ENCODE results near the gene CDH23.

CDH23 gene

DNA sequence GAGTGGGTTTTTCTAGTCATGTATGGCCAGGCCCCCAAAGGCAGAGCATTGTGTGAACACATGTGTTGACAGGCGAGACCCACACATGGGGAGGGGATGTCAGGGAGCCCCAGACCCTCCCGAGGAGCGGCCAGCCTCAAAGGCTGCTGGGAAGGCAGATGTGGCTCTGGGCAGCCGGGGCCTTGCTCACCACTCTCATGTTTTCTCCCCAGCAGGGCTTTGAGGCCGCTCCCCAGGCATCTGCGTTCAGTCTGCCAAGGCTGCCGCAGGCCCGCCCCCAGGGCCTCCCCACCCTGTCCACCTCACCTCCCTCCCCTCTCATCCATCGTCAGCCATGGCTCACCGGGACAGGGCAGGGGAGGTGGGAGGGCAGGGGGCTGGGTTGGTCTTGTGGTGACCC lies 393.2 kb downstream of the CDH23 start:
- Histone ChIP-seq H3K4me3 (ENCODE audit: low read length in 2 of 2) (no peak overlapping the region), H3K9me3 (ENCODE audit: control insufficient read depth in 2 of 2, low read length in 2 of 2) (no peaks in the 10 kb centered on the region), H3K27me3 (ENCODE audit: control insufficient read depth in 2 of 2, insufficient read depth in 2 of 2, low read length in 2 of 2) (no peaks in the 10 kb centered on the region), H3K27ac (ENCODE audit: low read depth in 2 of 2, low read length in 2 of 2) (no peak overlapping the region), H3K9ac (ENCODE audit: low read depth in 1 of 2, low read length in 2 of 2) (no peak overlapping the region), H3K36me3 (ENCODE audit: control insufficient read depth in 2 of 2, insufficient read depth in 2 of 2, low read length in 2 of 2) (no peaks in the 10 kb centered on the region), H3K4me1 (ENCODE audit: control insufficient read depth in 2 of 2, insufficient read depth in 2 of 2, low read length in 2 of 2) (no peaks in the 10 kb centered on the region)

DNA sequence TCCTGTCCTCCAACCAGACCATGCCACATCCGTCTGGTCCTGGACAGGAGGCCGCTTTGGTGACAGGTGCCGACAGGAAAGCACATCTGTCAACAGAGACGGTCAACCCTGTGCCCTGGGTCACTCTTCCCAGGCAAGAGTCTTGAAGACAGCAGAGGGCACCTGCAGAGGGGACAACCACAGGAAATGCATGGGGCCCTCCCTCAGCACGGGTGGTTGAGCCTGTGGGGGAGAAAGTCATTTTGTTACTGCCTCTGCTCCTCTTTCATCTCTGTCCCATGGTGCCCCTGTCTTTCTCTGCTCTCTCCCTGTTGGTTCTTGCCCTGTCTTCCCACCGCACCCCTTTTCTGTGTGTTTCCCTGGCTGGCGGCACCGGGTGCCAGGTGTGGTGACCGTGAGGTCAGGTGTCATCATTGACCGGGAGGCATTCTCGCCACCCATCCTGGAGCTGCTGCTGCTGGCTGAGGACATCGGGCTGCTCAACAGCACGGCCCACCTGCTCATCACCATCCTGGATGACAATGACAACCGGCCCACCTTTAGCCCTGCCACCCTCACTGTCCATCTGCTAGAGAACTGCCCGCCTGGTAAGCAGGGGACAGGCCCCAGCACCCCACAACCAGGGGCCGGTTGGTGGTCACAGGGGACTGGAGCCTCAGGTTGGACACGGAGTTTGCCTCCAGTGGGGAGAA lies 394.2 kb downstream of the CDH23 start:
- no peak overlapping the region for H3K9ac ChIP-seq (ENCODE audit: low read depth in 1 of 2, low read length in 2 of 2)
- H3K27ac ChIP-seq (ENCODE audit: low read depth in 2 of 2, low read length in 2 of 2), result no peak overlapping the region
- H3K9me3 ChIP-seq (ENCODE audit: control insufficient read depth in 2 of 2, low read length in 2 of 2), result no peaks in the 10 kb centered on the region

GRCh38 chr10:71795248-71795647 lies 398.5 kb downstream of the CDH23 start:
- Histone ChIP-seq H3K27me3 (ENCODE audit: control insufficient read depth in 2 of 2, insufficient read depth in 2 of 2, low read length in 2 of 2) (no peaks in the 10 kb centered on the region), H3K9ac (ENCODE audit: low read depth in 1 of 2, low read length in 2 of 2) (no peak overlapping the region), H3K4me3 (ENCODE audit: low read length in 2 of 2) (no peak overlapping the region), H3K36me3 (ENCODE audit: control insufficient read depth in 2 of 2, insufficient read depth in 2 of 2, low read length in 2 of 2) (no peaks in the 10 kb centered on the region), H3K27ac (ENCODE audit: low read depth in 2 of 2, low read length in 2 of 2) (no peak overlapping the region), H3K9me3 (ENCODE audit: control insufficient read depth in 2 of 2, low read length in 2 of 2) (no peaks in the 10 kb centered on the region), H3K4me1 (ENCODE audit: control insufficient read depth in 2 of 2, insufficient read depth in 2 of 2, low read length in 2 of 2) (peaks cover 0 to 2% of the 10 kb centered on the region in 2 donors)

More for the DNA sequence above, 394.2 kb downstream of the CDH23 start:
- H3K36me3 ChIP-seq (ENCODE audit: control insufficient read depth in 2 of 2, insufficient read depth in 2 of 2, low read length in 2 of 2), result no peaks in the 10 kb centered on the region
- H3K27me3 ChIP-seq (ENCODE audit: control insufficient read depth in 2 of 2, insufficient read depth in 2 of 2, low read length in 2 of 2), result no peaks in the 10 kb centered on the region
- no peak overlapping the region for H3K4me3 ChIP-seq (ENCODE audit: low read length in 2 of 2)
- H3K4me1 ChIP-seq (ENCODE audit: control insufficient read depth in 2 of 2, insufficient read depth in 2 of 2, low read length in 2 of 2), result no peaks in the 10 kb centered on the region

- H3K9ac ChIP-seq (ENCODE audit: low read depth in 1 of 2, low read length in 2 of 2), result no peak overlapping the region
- no peak overlapping the region for H3K27ac ChIP-seq (ENCODE audit: low read depth in 2 of 2, low read length in 2 of 2)
- H3K4me3 ChIP-seq (ENCODE audit: low read length in 2 of 2), result no peak overlapping the region
- no peaks in the 10 kb centered on the region for H3K27me3 ChIP-seq (ENCODE audit: control insufficient read depth in 2 of 2, insufficient read depth in 2 of 2, low read length in 2 of 2)
- H3K36me3 ChIP-seq (ENCODE audit: control insufficient read depth in 2 of 2, insufficient read depth in 2 of 2, low read length in 2 of 2), result no peaks in the 10 kb centered on the region
- no peaks in the 10 kb centered on the region for H3K9me3 ChIP-seq (ENCODE audit: control insufficient read depth in 2 of 2, low read length in 2 of 2)
- H3K4me1 ChIP-seq (ENCODE audit: control insufficient read depth in 2 of 2, insufficient read depth in 2 of 2, low read length in 2 of 2), result peaks cover 0 to 3% of the 10 kb centered on the region in 2 donors
These were observed 400.2 kb downstream of the CDH23 start for GRCh38 chr10:71796749-71797405.

- H3K9ac ChIP-seq (ENCODE audit: low read depth in 1 of 2, low read length in 2 of 2), result no peak overlapping the region
- H3K4me1 ChIP-seq (ENCODE audit: control insufficient read depth in 2 of 2, insufficient read depth in 2 of 2, low read length in 2 of 2), result peaks cover 0 to 3% of the 10 kb centered on the region in 2 donors
- H3K4me3 ChIP-seq (ENCODE audit: low read length in 2 of 2), result no peak overlapping the region
- H3K36me3 ChIP-seq (ENCODE audit: control insufficient read depth in 2 of 2, insufficient read depth in 2 of 2, low read length in 2 of 2), result no peaks in the 10 kb centered on the region
- H3K9me3 ChIP-seq (ENCODE audit: control insufficient read depth in 2 of 2, low read length in 2 of 2), result no peaks in the 10 kb centered on the region
- no peaks in the 10 kb centered on the region for H3K27me3 ChIP-seq (ENCODE audit: control insufficient read depth in 2 of 2, insufficient read depth in 2 of 2, low read length in 2 of 2)
- H3K27ac ChIP-seq (ENCODE audit: low read depth in 2 of 2, low read length in 2 of 2), result no peak overlapping the region
These were observed 401.0 kb downstream of the CDH23 start for GRCh38 chr10:71797533-71798307.

GRCh38 chr10:71798308-71798624 lies 401.5 kb downstream of the CDH23 start:
- H3K4me1 ChIP-seq (ENCODE audit: control insufficient read depth in 2 of 2, insufficient read depth in 2 of 2, low read length in 2 of 2), result peaks cover 0 to 3% of the 10 kb centered on the region in 2 donors
- H3K27me3 ChIP-seq (ENCODE audit: control insufficient read depth in 2 of 2, insufficient read depth in 2 of 2, low read length in 2 of 2), result no peaks in the 10 kb centered on the region
- no peak overlapping the region for H3K27ac ChIP-seq (ENCODE audit: low read depth in 2 of 2, low read length in 2 of 2)
- no peak overlapping the region for H3K4me3 ChIP-seq (ENCODE audit: low read length in 2 of 2)
- no peaks in the 10 kb centered on the region for H3K9me3 ChIP-seq (ENCODE audit: control insufficient read depth in 2 of 2, low read length in 2 of 2)
- no peak overlapping the region for H3K9ac ChIP-seq (ENCODE audit: low read depth in 1 of 2, low read length in 2 of 2)
- no peaks in the 10 kb centered on the region for H3K36me3 ChIP-seq (ENCODE audit: control insufficient read depth in 2 of 2, insufficient read depth in 2 of 2, low read length in 2 of 2)

- Histone ChIP-seq H3K36me3 (ENCODE audit: control insufficient read depth in 2 of 2, insufficient read depth in 2 of 2, low read length in 2 of 2) (no peaks in the 10 kb centered on the region), H3K27me3 (ENCODE audit: control insufficient read depth in 2 of 2, insufficient read depth in 2 of 2, low read length in 2 of 2) (no peaks in the 10 kb centered on the region), H3K27ac (ENCODE audit: low read depth in 2 of 2, low read length in 2 of 2) (no peak overlapping the region), H3K4me1 (ENCODE audit: control insufficient read depth in 2 of 2, insufficient read depth in 2 of 2, low read length in 2 of 2) (peaks cover 0 to 3% of the 10 kb centered on the region in 2 donors), H3K9me3 (ENCODE audit: control insufficient read depth in 2 of 2, low read length in 2 of 2) (no peaks in the 10 kb centered on the region), H3K9ac (ENCODE audit: low read depth in 1 of 2, low read length in 2 of 2) (no peak overlapping the region), H3K4me3 (ENCODE audit: low read length in 2 of 2) (no peak overlapping the region)
These were observed 402.4 kb downstream of the CDH23 start for GRCh38 chr10:71799112-71799511.

DNA sequence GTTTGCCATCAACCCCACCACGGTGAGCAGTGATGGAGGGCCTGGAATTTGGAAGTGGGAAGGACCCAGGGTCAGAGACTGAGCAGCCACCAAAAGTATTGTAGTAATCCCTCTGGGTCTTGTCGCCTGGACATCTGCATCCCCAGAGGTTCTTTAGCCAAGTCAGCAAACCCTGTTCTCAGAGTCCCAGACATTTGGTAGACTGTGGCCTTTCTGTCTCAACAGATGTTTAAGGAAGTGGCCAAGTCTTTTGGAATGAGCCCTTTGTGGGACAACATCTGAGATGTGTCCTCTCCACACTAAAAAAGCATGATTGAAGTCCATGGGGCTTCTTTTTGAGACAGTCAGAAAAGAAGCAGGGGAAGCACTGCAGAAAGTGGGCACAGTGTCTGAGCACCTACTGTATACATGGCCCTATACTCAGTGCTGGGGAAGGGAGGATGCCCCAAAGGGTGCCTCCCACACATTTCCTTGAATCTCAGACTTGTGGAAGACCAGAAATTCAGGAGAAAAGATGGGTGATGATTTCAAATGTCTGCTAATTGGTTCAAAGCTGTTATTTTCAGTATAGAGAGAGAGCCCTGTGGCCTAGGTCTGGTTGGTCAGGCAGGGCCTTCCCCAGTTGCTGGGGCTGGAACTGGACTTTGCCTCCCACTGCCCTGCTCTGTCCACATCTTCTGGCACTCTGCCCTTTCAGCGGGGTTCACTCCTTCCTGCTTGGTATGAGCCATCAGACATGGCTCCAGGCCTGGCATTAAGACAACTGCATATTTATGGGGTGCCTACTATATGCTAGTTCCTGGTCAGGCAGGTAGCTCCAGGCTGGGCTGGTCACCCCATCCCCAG lies 403.1 kb downstream of the CDH23 start:
- peaks cover 0 to 3% of the 10 kb centered on the region in 2 donors for H3K4me1 ChIP-seq (ENCODE audit: control insufficient read depth in 2 of 2, insufficient read depth in 2 of 2, low read length in 2 of 2)
- H3K9ac ChIP-seq (ENCODE audit: low read depth in 1 of 2, low read length in 2 of 2), result no peak overlapping the region
- no peak overlapping the region for H3K4me3 ChIP-seq (ENCODE audit: low read length in 2 of 2)
- H3K36me3 ChIP-seq (ENCODE audit: control insufficient read depth in 2 of 2, insufficient read depth in 2 of 2, low read length in 2 of 2), result no peaks in the 10 kb centered on the region
- H3K27me3 ChIP-seq (ENCODE audit: control insufficient read depth in 2 of 2, insufficient read depth in 2 of 2, low read length in 2 of 2), result no peaks in the 10 kb centered on the region
- H3K27ac ChIP-seq (ENCODE audit: low read depth in 2 of 2, low read length in 2 of 2), result no peak overlapping the region
- no peaks in the 10 kb centered on the region for H3K9me3 ChIP-seq (ENCODE audit: control insufficient read depth in 2 of 2, low read length in 2 of 2)

GRCh38 chr10:71801361-71801760 lies 404.6 kb downstream of the CDH23 start:
- Histone ChIP-seq H3K9me3 (ENCODE audit: control insufficient read depth in 2 of 2, low read length in 2 of 2) (no peaks in the 10 kb centered on the region), H3K4me3 (ENCODE audit: low read length in 2 of 2) (no peak overlapping the region), H3K36me3 (ENCODE audit: control insufficient read depth in 2 of 2, insufficient read depth in 2 of 2, low read length in 2 of 2) (no peaks in the 10 kb centered on the region), H3K4me1 (ENCODE audit: control insufficient read depth in 2 of 2, insufficient read depth in 2 of 2, low read length in 2 of 2) (peaks cover 3% of the 10 kb centered on the region in 2 donors), H3K27ac (ENCODE audit: low read depth in 2 of 2, low read length in 2 of 2) (no peak overlapping the region), H3K9ac (ENCODE audit: low read depth in 1 of 2, low read length in 2 of 2) (no peak overlapping the region), H3K27me3 (ENCODE audit: control insufficient read depth in 2 of 2, insufficient read depth in 2 of 2, low read length in 2 of 2) (no peaks in the 10 kb centered on the region)
